ENCODE results near the gene ZNF724. TPM values are rescaled to one million over a fixed set of nuclear protein-coding genes. Genes with fewer than 3 reads are reported as not detected.
"Not testable (repeated sequence)": the region's sequence is repeated elsewhere in the genome, so short reads cannot be mapped to it uniquely, and the experiment has no call there.

The ZNF724 gene
- total RNA-seq, 1 donor from 2014 or later, result 7.6 TPM

- no peak for DNase-seq (ENCODE audit: low read depth)
- no peak overlapping the region for H3K4me3 ChIP-seq (ENCODE audit: low read depth, low read length)
- TF ChIP-seq CTCF (IDR thresholded peaks at IDR 0.05; ENCODE audit: insufficient read depth, low read length, poor library complexity, severe bottlenecking), result peak; percentile 57
- no peaks in the 10 kb centered on the region for H3K36me3 ChIP-seq (ENCODE audit: control insufficient read depth, insufficient read depth, low read length)
- no peaks in the 10 kb centered on the region for H3K27me3 ChIP-seq (ENCODE audit: control insufficient read depth, insufficient read depth, low read length)
Measured at GRCh38 chr19:23283925-23284324, 33.7 kb upstream of the ZNF724 start.

- Histone ChIP-seq H3K27me3 (ENCODE audit: control insufficient read depth, insufficient read depth, low read length) (no peaks in the 10 kb centered on the region), H3K36me3 (ENCODE audit: control insufficient read depth, insufficient read depth, low read length) (no peaks in the 10 kb centered on the region), H3K4me3 (ENCODE audit: low read depth, low read length) (no peak overlapping the region)
- no peak for DNase-seq (ENCODE audit: low read depth)
- TF ChIP-seq CTCF (IDR thresholded peaks at IDR 0.05; ENCODE audit: insufficient read depth, low read length, poor library complexity, severe bottlenecking), result no peak
Measured at GRCh38 chr19:23281663-23282276, 31.6 kb upstream of the ZNF724 start.

GRCh38 chr19:23278118-23278517 is 27.9 kb upstream of the ZNF724 start:
- not testable (repeated sequence) for DNase-seq (ENCODE audit: low read depth); H3K27me3 ChIP-seq (ENCODE audit: control insufficient read depth, insufficient read depth, low read length); H3K36me3 ChIP-seq (ENCODE audit: control insufficient read depth, insufficient read depth, low read length); H3K4me3 ChIP-seq (ENCODE audit: low read depth, low read length)

- TF ChIP-seq CTCF (IDR thresholded peaks at IDR 0.05; ENCODE audit: insufficient read depth, low read length, poor library complexity, severe bottlenecking), result no peak
- DNase-seq (ENCODE audit: low read depth), result peak; percentile 63
- Histone ChIP-seq H3K36me3 (ENCODE audit: control insufficient read depth, insufficient read depth, low read length) (no peaks in the 10 kb centered on the region), H3K4me3 (ENCODE audit: low read depth, low read length) (peak overlapping the region; percentile 71), H3K27me3 (ENCODE audit: control insufficient read depth, insufficient read depth, low read length) (no peaks in the 10 kb centered on the region)
Measured at GRCh38 chr19:23273590-23274412, 23.6 kb upstream of the ZNF724 start.

- no peaks in the 10 kb centered on the region for H3K27me3 ChIP-seq (ENCODE audit: control insufficient read depth, insufficient read depth, low read length)
- DNase-seq (ENCODE audit: low read depth), result no peak
- no peak for TF ChIP-seq CTCF (IDR thresholded peaks at IDR 0.05; ENCODE audit: insufficient read depth, low read length, poor library complexity, severe bottlenecking)
- H3K36me3 ChIP-seq (ENCODE audit: control insufficient read depth, insufficient read depth, low read length), result no peaks in the 10 kb centered on the region
- peak overlapping the region; percentile 71 for H3K4me3 ChIP-seq (ENCODE audit: low read depth, low read length)
Measured at GRCh38 chr19:23273022-23273589, 22.9 kb upstream of the ZNF724 start.

- no peak for DNase-seq (ENCODE audit: low read depth)
- no peak for TF ChIP-seq CTCF (IDR thresholded peaks at IDR 0.05; ENCODE audit: insufficient read depth, low read length, poor library complexity, severe bottlenecking)
- Histone ChIP-seq H3K27me3 (ENCODE audit: control insufficient read depth, insufficient read depth, low read length) (no peaks in the 10 kb centered on the region), H3K4me3 (ENCODE audit: low read depth, low read length) (no peak overlapping the region), H3K36me3 (ENCODE audit: control insufficient read depth, insufficient read depth, low read length) (no peaks in the 10 kb centered on the region)
Measured at GRCh38 chr19:23263870-23264590, 13.8 kb upstream of the ZNF724 start.
